ENCODE results near the gene KRT4. TPM values are rescaled to one million over a fixed set of nuclear protein-coding genes. Genes with fewer than 3 reads are reported as not detected.

KRT4 gene
- total and polyA plus RNA-seq, 2 donors from 2014 or later, result 0.15 TPM; not detected in 1

- H3K36me3 ChIP-seq (ENCODE audit: control insufficient read depth in 2 of 3, insufficient read depth in 3 of 3, low read length in 3 of 3), result no peaks in the 10 kb centered on the region
- DNase-seq (no peak), FAIRE-seq (no peak)
- no peak overlapping the region for H3K9ac ChIP-seq (ENCODE audit: low read length in 3 of 3)
- no peak overlapping the region for H3K4me3 ChIP-seq (ENCODE audit: low read length in 3 of 3)
- intact Hi-C loops (cut with DNase I), result no loop called here
- no peaks in the 10 kb centered on the region for H3K27me3 ChIP-seq (ENCODE audit: control insufficient read depth, insufficient read depth, low read length)
- H3K4me1 ChIP-seq (ENCODE audit: control insufficient read depth in 2 of 3, insufficient read depth in 2 of 3, low read depth in 1 of 3, low read length in 3 of 3), result no peaks in the 10 kb centered on the region
- H3K27ac ChIP-seq (ENCODE audit: low read depth in 2 of 2, low read length in 2 of 2), result no peak overlapping the region
- no peak for TF ChIP-seq CTCF (IDR thresholded peaks at IDR 0.05; ENCODE audit: borderline replicate concordance, extremely low read depth, insufficient read depth)
- no peaks in the 10 kb centered on the region for H3K9me3 ChIP-seq (ENCODE audit: control insufficient read depth in 2 of 3, insufficient read depth in 1 of 3, low read length in 3 of 3)
These were observed 2.5 kb downstream of the KRT4 start for GRCh38 chr12:52811191-52812072.

- TF ChIP-seq CTCF (IDR thresholded peaks at IDR 0.05; ENCODE audit: borderline replicate concordance, extremely low read depth, insufficient read depth), result no peak
- no peak overlapping the region for H3K27ac ChIP-seq (ENCODE audit: low read depth in 2 of 2, low read length in 2 of 2)
- intact Hi-C loops (cut with DNase I), result no loop called here
- DNase-seq (no peak), FAIRE-seq (no peak)
- no peaks in the 10 kb centered on the region for H3K36me3 ChIP-seq (ENCODE audit: control insufficient read depth in 2 of 3, insufficient read depth in 3 of 3, low read length in 3 of 3)
- H3K9ac ChIP-seq (ENCODE audit: low read length in 3 of 3), result no peak overlapping the region
- H3K4me3 ChIP-seq (ENCODE audit: low read length in 3 of 3), result no peak overlapping the region
- no peaks in the 10 kb centered on the region for H3K4me1 ChIP-seq (ENCODE audit: control insufficient read depth in 2 of 3, insufficient read depth in 2 of 3, low read depth in 1 of 3, low read length in 3 of 3)
- H3K27me3 ChIP-seq (ENCODE audit: control insufficient read depth, insufficient read depth, low read length), result no peaks in the 10 kb centered on the region
- no peaks in the 10 kb centered on the region for H3K9me3 ChIP-seq (ENCODE audit: control insufficient read depth in 2 of 3, insufficient read depth in 1 of 3, low read length in 3 of 3)
These were observed 3.4 kb downstream of the KRT4 start for GRCh38 chr12:52810554-52810953.

- no peak overlapping the region for H3K27ac ChIP-seq (ENCODE audit: low read depth in 2 of 2, low read length in 2 of 2)
- no peaks in the 10 kb centered on the region for H3K27me3 ChIP-seq (ENCODE audit: control insufficient read depth, insufficient read depth, low read length)
- intact Hi-C loops (cut with DNase I), result no loop called here
- no peaks in the 10 kb centered on the region for H3K9me3 ChIP-seq (ENCODE audit: control insufficient read depth in 2 of 3, insufficient read depth in 1 of 3, low read length in 3 of 3)
- H3K9ac ChIP-seq (ENCODE audit: low read length in 3 of 3), result no peak overlapping the region
- no peak for DNase-seq
- H3K4me1 ChIP-seq (ENCODE audit: control insufficient read depth in 2 of 3, insufficient read depth in 2 of 3, low read depth in 1 of 3, low read length in 3 of 3), result no peaks in the 10 kb centered on the region
- no peaks in the 10 kb centered on the region for H3K36me3 ChIP-seq (ENCODE audit: control insufficient read depth in 2 of 3, insufficient read depth in 3 of 3, low read length in 3 of 3)
- no peak for TF ChIP-seq CTCF (IDR thresholded peaks at IDR 0.05; ENCODE audit: borderline replicate concordance, extremely low read depth, insufficient read depth)
- no peak for FAIRE-seq
- no peak overlapping the region for H3K4me3 ChIP-seq (ENCODE audit: low read length in 3 of 3)
These were observed 4.8 kb downstream of the KRT4 start for GRCh38 chr12:52809166-52809565.
